ENCODE measurements around the gene RAB3GAP1.
"Not testable (repeated sequence)": the region's sequence is repeated elsewhere in the genome, so short reads cannot be mapped to it uniquely, and the experiment has no call there.

The RAB3GAP1 gene

GRCh38 chr2:135074216-135074615 is 22.1 kb downstream of the RAB3GAP1 start:
- H3K4me3 Mint-ChIP-seq: no peak overlapping the region
- DNase-seq (ENCODE audit: low spot score in 2 of 2): no peak
- peaks cover 21% of the 10 kb centered on the region for H3K4me1 Mint-ChIP-seq
- ATAC-seq (ENCODE audit: low read depth): no peak
- peaks cover 35% of the 10 kb centered on the region for H3K36me3 Mint-ChIP-seq
- peak overlapping the region; percentile 74 for H3K27ac Mint-ChIP-seq
- peaks cover 12% of the 10 kb centered on the region for H3K9me3 Mint-ChIP-seq
- no peaks in the 10 kb centered on the region for H3K27me3 Mint-ChIP-seq

GRCh38 chr2:135076556-135076955 is 24.5 kb downstream of the RAB3GAP1 start:
- ATAC-seq (ENCODE audit: low read depth): no peak
- Mint-ChIP-seq H3K9me3 (peaks cover 12% of the 10 kb centered on the region), H3K4me1 (peaks cover 25% of the 10 kb centered on the region), H3K27ac (no peak overlapping the region), H3K27me3 (no peaks in the 10 kb centered on the region), H3K4me3 (no peak overlapping the region), H3K36me3 (peaks cover 37% of the 10 kb centered on the region)
- DNase-seq (ENCODE audit: low spot score in 2 of 2): no peak

- DNase-seq (ENCODE audit: low spot score in 2 of 2) (no peak), ATAC-seq (ENCODE audit: low read depth) (no peak)
- Mint-ChIP-seq H3K27me3 (no peaks in the 10 kb centered on the region), H3K27ac (no peak overlapping the region), H3K36me3 (peaks cover 43% of the 10 kb centered on the region), H3K9me3 (peaks cover 2% of the 10 kb centered on the region), H3K4me3 (no peak overlapping the region), H3K4me1 (peaks cover 20% of the 10 kb centered on the region)
These were observed 26.3 kb downstream of the RAB3GAP1 start for GRCh38 chr2:135078417-135078816.

GRCh38 chr2:135086222-135086621 is 34.1 kb downstream of the RAB3GAP1 start:
- Mint-ChIP-seq H3K4me1 (peaks cover 10% of the 10 kb centered on the region), H3K27me3 (no peaks in the 10 kb centered on the region), H3K4me3 (no peak overlapping the region), H3K9me3 (no peaks in the 10 kb centered on the region), H3K27ac (no peak overlapping the region), H3K36me3 (peaks cover 35% of the 10 kb centered on the region)
- no peak for ATAC-seq (ENCODE audit: low read depth)
- DNase-seq (ENCODE audit: low spot score in 2 of 2): no peak

- not testable (repeated sequence) for H3K27me3 Mint-ChIP-seq; H3K4me3 Mint-ChIP-seq; H3K4me1 Mint-ChIP-seq; H3K27ac Mint-ChIP-seq; ATAC-seq (ENCODE audit: low read depth); DNase-seq (ENCODE audit: low spot score in 2 of 2); H3K9me3 Mint-ChIP-seq
- peaks cover 39% of the 10 kb centered on the region for H3K36me3 Mint-ChIP-seq
These were observed 37.5 kb downstream of the RAB3GAP1 start for GRCh38 chr2:135089597-135089996.

- no peak overlapping the region for H3K4me3 Mint-ChIP-seq
- no peaks in the 10 kb centered on the region for H3K27me3 Mint-ChIP-seq
- H3K9me3 Mint-ChIP-seq: no peaks in the 10 kb centered on the region
- H3K27ac Mint-ChIP-seq: no peak overlapping the region
- peaks cover 33% of the 10 kb centered on the region for H3K36me3 Mint-ChIP-seq
- ATAC-seq (ENCODE audit: low read depth): no peak
- no peak for DNase-seq (ENCODE audit: low spot score in 2 of 2)
- peaks cover 2% of the 10 kb centered on the region for H3K4me1 Mint-ChIP-seq
These were observed 39.6 kb downstream of the RAB3GAP1 start for GRCh38 chr2:135091681-135092080.

- Mint-ChIP-seq H3K36me3 (peaks cover 30% of the 10 kb centered on the region), H3K4me3 (no peak overlapping the region), H3K9me3 (no peaks in the 10 kb centered on the region), H3K4me1 (no peaks in the 10 kb centered on the region), H3K27me3 (no peaks in the 10 kb centered on the region), H3K27ac (no peak overlapping the region)
- DNase-seq (ENCODE audit: low spot score in 2 of 2) (no peak), ATAC-seq (ENCODE audit: low read depth) (no peak)
These were observed 41.1 kb downstream of the RAB3GAP1 start for GRCh38 chr2:135093193-135093592.

GRCh38 chr2:135093670-135094330 is 41.7 kb downstream of the RAB3GAP1 start:
- Mint-ChIP-seq H3K4me1 (no peaks in the 10 kb centered on the region), H3K9me3 (no peaks in the 10 kb centered on the region), H3K4me3 (no peak overlapping the region), H3K36me3 (peaks cover 30% of the 10 kb centered on the region), H3K27me3 (no peaks in the 10 kb centered on the region), H3K27ac (no peak overlapping the region)
- DNase-seq (ENCODE audit: low spot score in 2 of 2): no peak
- ATAC-seq (ENCODE audit: low read depth): no peak

- Mint-ChIP-seq H3K36me3 (peaks cover 29% of the 10 kb centered on the region), H3K9me3 (no peaks in the 10 kb centered on the region), H3K4me3 (no peak overlapping the region), H3K27me3 (no peaks in the 10 kb centered on the region), H3K27ac (no peak overlapping the region), H3K4me1 (peaks cover 3% of the 10 kb centered on the region)
- no peak for DNase-seq (ENCODE audit: low spot score in 2 of 2)
- no peak for ATAC-seq (ENCODE audit: low read depth)
These were observed 42.4 kb downstream of the RAB3GAP1 start for GRCh38 chr2:135094508-135094907.

GRCh38 chr2:135095591-135095990 is 43.5 kb downstream of the RAB3GAP1 start:
- Mint-ChIP-seq H3K36me3 (peaks cover 31% of the 10 kb centered on the region), H3K9me3 (no peaks in the 10 kb centered on the region), H3K27me3 (no peaks in the 10 kb centered on the region), H3K27ac (no peak overlapping the region), H3K4me1 (peaks cover 3% of the 10 kb centered on the region), H3K4me3 (no peak overlapping the region)
- DNase-seq (ENCODE audit: low spot score in 2 of 2) (no peak), ATAC-seq (ENCODE audit: low read depth) (no peak)

GRCh38 chr2:135096665-135097446 is 44.8 kb downstream of the RAB3GAP1 start:
- H3K4me1 Mint-ChIP-seq: peaks cover 6% of the 10 kb centered on the region
- no peak overlapping the region for H3K27ac Mint-ChIP-seq
- H3K9me3 Mint-ChIP-seq: no peaks in the 10 kb centered on the region
- no peak overlapping the region for H3K4me3 Mint-ChIP-seq
- peaks cover 35% of the 10 kb centered on the region for H3K36me3 Mint-ChIP-seq
- DNase-seq (ENCODE audit: low spot score in 2 of 2): no peak
- no peak for ATAC-seq (ENCODE audit: low read depth)
- no peaks in the 10 kb centered on the region for H3K27me3 Mint-ChIP-seq

GRCh38 chr2:135097532-135098231 is 45.6 kb downstream of the RAB3GAP1 start:
- DNase-seq (ENCODE audit: low spot score in 2 of 2) (no peak), ATAC-seq (ENCODE audit: low read depth) (no peak)
- H3K27me3 Mint-ChIP-seq: no peaks in the 10 kb centered on the region
- H3K9me3 Mint-ChIP-seq: no peaks in the 10 kb centered on the region
- peaks cover 34% of the 10 kb centered on the region for H3K36me3 Mint-ChIP-seq
- H3K27ac Mint-ChIP-seq: peak overlapping the region; percentile 39
- no peak overlapping the region for H3K4me3 Mint-ChIP-seq
- peaks cover 6% of the 10 kb centered on the region for H3K4me1 Mint-ChIP-seq

GRCh38 chr2:135099802-135100483 is 47.9 kb downstream of the RAB3GAP1 start:
- Mint-ChIP-seq H3K27me3 (no peaks in the 10 kb centered on the region), H3K9me3 (peaks cover 3% of the 10 kb centered on the region), H3K4me1 (peaks cover 6% of the 10 kb centered on the region), H3K36me3 (peaks cover 38% of the 10 kb centered on the region), H3K27ac (peak overlapping the region; percentile 47), H3K4me3 (no peak overlapping the region)
- DNase-seq (ENCODE audit: low spot score in 2 of 2): no peak
- no peak for ATAC-seq (ENCODE audit: low read depth)

GRCh38 chr2:135103843-135104242 is 51.8 kb downstream of the RAB3GAP1 start:
- H3K27ac Mint-ChIP-seq: no peak overlapping the region
- no peak for ATAC-seq (ENCODE audit: low read depth)
- DNase-seq (ENCODE audit: low spot score in 2 of 2): no peak
- H3K36me3 Mint-ChIP-seq: peaks cover 42% of the 10 kb centered on the region
- no peak overlapping the region for H3K4me3 Mint-ChIP-seq
- H3K9me3 Mint-ChIP-seq: peaks cover 3% of the 10 kb centered on the region
- peaks cover 6% of the 10 kb centered on the region for H3K4me1 Mint-ChIP-seq
- H3K27me3 Mint-ChIP-seq: no peaks in the 10 kb centered on the region
